ENCODE results near the gene SPDEF. TPM values are rescaled to one million over a fixed set of nuclear protein-coding genes. Genes with fewer than 3 reads are reported as not detected.

SPDEF gene
- total RNA-seq, 1 donor from 2014 or later = 0.44 TPM

DNA sequence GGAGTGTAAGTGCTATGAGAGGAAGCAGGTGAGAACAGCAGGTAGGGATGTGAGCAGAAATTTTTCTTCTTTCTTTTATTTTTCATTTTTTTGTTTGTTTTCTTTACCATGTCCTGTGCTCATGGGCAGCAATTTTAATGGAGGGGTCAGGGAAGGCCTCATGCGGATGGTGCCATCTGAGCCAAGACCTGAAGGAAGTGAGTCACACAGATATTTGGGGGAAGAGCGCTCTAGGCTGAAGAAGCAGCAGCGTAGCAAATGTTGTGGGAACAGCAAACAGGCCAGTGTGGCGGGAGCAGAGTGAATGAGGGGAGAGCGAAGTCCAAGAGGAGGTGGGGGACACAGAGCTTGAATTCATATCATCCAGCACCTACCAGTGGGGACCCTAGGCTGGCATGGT, 12.7 kb downstream of the SPDEF start:
- no peak for ATAC-seq

- ATAC-seq = no peak
Observed at GRCh38 chr6:34540841-34541240, 15.3 kb downstream of the SPDEF start.

DNA sequence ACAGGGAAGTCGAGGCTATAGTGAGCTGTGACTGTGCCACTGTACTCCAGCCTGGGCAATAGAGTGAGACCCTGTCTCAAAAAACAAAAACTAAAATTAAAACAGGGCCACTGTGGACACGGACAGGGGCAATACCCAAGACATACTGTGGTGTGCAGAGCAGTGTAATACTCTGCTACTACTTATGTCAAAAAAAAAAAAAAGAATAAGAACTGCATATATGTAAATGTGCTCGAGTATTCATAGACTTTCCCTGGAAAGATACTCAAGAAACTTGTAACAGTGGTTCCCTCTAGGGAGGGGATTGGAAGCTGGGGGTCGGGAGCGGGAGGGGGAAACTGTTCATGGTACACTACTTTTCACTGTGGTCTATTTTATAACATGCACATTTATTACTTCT, 15.9 kb downstream of the SPDEF start:
- ATAC-seq = no peak

- ATAC-seq = no peak
Observed at GRCh38 chr6:34539181-34539580, 16.9 kb downstream of the SPDEF start.

- no peak for ATAC-seq
Observed at GRCh38 chr6:34538581-34538980, 17.5 kb downstream of the SPDEF start.

DNA sequence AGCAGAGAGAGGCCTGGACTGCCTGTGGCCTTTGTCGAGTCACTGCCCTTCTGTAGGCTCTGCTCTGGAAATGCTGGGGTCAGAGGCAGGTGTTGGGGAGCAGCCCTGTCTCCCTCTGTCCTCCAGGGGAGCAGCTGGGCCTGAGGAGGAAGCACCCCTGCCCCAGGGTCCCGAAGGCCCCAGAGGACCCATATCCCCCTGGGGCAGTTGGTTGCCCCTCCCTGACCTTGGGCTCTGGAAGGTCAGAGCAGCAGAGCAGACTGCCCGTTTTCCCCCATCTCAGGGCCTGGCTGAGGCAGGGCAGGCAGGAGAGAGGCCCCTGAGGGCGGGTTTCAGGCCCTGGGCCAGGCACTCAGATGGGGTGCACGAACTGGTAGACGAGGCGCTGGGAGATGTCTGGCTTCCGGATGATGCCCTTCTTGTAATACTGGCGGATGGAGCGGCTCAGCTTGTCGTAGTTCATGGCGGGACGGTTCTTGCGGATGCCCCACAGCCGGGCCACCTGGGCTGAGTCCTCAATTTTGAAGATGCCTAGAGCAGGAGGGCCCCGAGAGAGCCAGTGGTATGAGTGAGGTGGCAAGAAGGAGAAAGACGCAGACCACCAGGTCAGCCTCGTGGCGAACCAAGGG, 18.1 kb downstream of the SPDEF start:
- no peak for ATAC-seq

DNA sequence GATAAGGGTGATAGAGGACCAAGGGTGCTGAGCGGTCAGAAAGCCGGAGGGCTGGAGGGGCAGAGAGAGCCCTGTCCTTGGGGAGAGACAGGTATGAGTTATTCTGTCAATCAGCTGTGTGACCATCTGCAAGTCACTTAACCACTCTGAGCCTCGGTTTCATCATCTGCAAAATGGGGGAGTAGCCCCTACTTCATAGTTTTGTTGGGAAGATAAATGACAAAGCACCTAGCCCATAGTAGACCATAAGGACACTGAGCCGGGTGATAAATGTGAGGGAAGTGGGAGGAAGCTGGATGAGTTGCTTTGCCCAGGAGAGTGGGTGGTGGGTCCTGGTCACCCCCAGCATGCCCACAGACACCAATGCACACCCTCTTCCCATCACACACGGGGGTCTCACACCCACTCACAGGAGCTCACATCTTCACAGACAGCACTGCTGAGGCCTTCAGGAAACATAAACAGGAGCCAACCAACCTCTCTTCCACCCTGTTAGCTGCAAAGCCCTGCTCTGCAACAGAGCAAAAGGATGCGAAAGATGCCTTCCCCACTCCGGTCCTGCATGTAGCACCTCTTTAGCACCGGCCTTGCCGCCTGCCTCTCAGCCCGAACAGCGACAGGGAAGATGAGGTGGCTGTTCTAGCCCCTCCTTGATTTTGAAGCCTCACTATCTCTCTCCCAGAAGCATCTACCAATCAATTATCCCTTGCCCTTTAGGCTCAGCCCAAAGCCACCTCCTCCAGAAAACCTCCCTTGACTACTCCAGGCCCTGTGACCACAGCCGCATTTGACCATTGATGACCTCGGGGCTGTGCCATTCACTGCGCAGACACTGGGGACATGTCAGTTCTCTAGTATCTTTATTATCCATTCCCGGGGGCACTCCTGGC, 18.9 kb downstream of the SPDEF start:
- no peak for ATAC-seq

DNA sequence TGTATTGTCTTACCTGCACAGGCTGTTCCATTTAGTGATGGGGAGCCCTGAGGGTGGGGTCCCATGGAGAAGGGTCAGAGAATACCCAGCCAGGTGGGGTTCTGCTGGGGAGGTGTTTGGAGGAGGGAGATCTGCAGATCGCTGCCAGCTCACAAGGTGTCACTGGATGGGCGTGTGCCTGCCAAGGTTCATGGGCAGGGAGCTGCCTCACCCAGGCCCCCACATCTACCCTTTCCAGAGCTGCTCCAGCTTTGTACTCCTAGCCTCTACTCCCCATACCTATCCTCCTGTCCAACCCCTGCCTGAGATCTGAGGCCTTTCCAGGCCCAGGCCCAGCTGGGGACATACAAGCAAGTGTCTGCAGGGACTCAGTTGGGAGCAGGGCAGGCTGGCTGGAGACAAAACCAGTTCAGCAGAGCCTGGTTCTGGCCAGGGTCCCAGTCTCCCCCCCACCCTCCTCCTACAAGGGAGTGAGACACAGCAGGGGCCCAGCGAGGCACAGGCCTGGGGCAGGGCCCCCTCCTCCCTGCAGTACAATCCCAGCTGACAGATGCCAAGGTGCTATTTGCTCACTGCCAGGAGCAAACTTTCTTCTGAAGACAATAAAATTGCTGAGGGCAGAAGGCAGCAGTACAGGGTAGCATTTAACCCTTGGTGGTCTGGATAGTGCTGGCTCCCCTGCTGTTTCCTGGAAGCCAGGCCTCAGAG, 19.7 kb downstream of the SPDEF start:
- no peak for ATAC-seq

GRCh38 chr6:34535646-34536045, 20.5 kb downstream of the SPDEF start:
- no peak for ATAC-seq

GRCh38 chr6:34535199-34535598, 20.9 kb downstream of the SPDEF start:
- ATAC-seq = no peak

- no peak for ATAC-seq
Observed at GRCh38 chr6:34534656-34535055, 21.5 kb downstream of the SPDEF start.

DNA sequence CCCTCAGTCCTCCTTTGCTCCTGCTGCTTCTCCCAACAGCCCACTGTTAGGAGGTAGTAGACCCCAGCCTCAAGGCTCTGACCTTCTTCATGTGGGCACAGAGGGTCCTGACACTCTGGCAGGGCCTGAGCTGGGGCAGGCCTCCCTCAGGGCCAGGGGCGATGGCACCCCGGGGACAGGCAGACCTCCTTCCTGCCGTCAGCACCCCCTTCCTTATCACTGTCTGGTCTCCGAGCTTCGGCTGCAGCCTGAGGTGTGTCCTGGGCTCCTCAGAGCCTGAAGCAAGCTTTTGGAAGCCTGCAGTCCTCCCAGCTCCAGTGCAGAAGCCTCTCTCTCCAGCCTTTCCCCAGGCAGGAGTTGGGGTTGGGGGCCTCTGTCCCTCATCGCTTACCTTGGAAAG, 22.0 kb downstream of the SPDEF start:
- ATAC-seq = no peak

DNA sequence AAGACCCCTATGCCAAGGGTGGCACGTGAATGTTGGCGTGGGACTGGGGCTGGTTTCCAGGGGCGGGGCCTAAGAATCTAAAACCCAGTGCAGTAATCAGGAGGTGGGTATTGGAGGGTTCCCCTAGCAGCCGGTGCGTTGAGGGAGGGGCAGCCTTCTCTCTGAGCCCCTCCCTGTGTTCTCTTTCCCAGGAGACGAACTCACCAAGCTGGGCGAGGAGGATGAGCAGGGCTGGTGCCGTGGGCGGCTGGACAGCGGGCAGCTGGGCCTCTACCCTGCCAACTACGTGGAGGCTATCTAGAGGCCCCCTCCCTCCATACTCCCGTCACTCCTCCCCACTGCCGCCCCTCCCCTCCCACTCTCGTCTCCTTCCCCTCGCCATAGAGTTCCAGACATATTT, 23.9 kb downstream of the SPDEF start:
- no peak for ATAC-seq

GRCh38 chr6:34531580-34532201, 24.4 kb downstream of the SPDEF start:
- ATAC-seq = no peak

DNA sequence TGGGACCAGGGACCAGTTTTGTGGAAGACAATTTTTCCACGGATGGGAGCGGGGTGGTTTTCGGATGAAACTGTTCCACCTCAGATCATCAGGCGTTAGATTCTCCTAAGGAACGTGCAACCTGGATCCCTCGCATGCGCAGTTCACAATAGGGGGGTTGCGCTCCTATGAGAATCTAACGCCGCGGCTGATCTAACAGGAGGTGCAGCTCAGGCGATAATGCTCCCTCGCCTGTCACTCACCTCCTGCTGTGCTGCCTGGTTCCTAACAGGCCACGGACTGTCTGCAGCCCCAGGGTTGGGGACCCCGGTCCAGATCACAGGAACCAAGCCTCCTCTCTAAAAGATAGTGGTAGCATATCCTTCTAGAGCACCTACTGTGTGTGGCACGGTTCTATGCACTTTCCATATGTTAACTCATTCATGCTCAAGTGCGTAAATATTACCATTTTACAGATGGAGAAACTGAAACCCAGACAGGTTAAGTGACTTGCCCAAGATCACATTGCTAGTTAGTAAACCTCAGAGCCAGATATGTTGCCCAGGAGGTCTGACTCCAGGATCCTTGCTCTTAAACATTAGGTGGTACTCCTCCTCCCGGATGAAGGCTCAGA, 25.3 kb downstream of the SPDEF start:
- no peak for ATAC-seq

DNA sequence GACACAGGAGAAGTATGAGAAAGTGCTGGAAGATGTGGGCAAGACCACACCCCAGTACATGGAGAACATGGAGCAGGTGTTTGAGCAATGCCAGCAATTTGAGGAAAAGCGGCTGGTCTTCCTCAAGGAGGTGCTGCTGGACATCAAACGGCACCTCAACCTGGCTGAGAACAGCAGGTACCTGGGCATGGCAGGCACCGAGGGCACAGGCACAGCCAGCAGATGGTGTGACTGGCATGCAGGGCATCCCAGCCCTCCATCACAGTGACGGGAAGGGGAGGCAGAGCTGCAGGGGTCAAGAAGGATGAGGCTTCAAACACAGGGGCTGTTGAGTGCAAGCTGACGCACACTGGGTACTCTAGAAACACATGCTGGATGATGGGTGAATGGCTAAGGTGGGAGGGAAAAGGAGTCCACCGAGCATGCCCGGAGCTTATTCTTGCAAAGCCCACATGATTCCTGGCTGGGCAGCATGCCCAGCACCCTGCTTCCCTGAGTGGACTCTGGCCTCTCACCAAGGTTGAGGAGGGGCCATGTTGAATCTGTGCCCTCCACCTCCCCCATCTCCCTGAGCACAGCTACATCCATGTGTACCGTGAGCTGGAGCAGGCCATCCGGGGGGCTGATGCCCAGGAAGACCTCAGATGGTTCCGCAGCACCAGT, 26.3 kb downstream of the SPDEF start:
- ATAC-seq = no peak

DNA sequence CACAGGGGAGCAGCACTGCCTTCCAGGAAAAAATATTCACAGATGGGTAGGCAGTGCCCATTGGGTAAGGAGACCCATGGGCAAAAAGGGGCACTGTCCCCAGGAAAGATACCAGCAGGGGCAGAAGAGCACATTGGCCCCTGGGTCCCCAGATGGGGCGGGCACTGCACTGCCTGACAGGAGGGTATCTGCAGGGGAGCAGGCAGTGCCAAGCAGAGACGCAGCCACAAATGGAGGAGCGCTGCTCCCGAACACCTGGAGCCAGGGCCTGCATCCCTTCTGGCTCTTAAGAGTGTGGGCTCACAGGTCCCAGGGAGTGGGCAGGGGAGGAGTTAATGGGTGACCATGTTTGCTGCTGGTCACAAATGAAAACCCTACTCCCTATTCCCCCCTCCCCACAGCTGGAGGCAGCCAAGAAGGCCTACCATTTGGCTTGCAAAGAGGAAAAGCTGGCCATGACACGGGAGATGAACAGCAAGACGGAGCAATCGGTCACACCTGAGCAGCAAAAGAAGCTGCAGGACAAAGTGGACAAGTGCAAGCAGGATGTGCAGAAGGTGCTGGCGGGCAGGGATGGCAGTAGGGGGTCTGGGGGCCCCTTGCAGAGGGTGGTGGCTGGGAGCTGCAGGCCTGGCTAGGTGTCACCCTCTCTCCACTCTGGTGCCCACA, 27.0 kb downstream of the SPDEF start:
- ATAC-seq = no peak

- ATAC-seq = no peak
Observed at GRCh38 chr6:34527751-34528670, 28.1 kb downstream of the SPDEF start.

GRCh38 chr6:34526992-34527728, 29.0 kb downstream of the SPDEF start:
- ATAC-seq = peak; percentile 94
